Inflammatory macrophage treated with lipopolysaccharide for 4 hours (primary cell): ENCODE measurements around the gene CHCT1.

Source experiments
- DNase-seq: peaks from one replicate; pipeline ENCODE4 v3.0.0-alpha.2; 2020

CHCT1 gene

GRCh38 chr17:60445144-60445543 lies 22.9 kb downstream of the CHCT1 start:
- DNase-seq = no peak

- DNase-seq = no peak
Measured at GRCh38 chr17:60447375-60447774, 25.1 kb downstream of the CHCT1 start.

- no peak for DNase-seq
Measured at GRCh38 chr17:60451071-60451470, 28.8 kb downstream of the CHCT1 start.

- DNase-seq = no peak
Measured at GRCh38 chr17:60451965-60452364, 29.7 kb downstream of the CHCT1 start.

GRCh38 chr17:60455378-60455777 lies 33.1 kb downstream of the CHCT1 start:
- DNase-seq = no peak

GRCh38 chr17:60457148-60457547 lies 34.9 kb downstream of the CHCT1 start:
- DNase-seq = no peak

GRCh38 chr17:60461584-60461983 lies 39.3 kb downstream of the CHCT1 start:
- DNase-seq = no peak

GRCh38 chr17:60463157-60463835 lies 41.0 kb downstream of the CHCT1 start:
- no peak for DNase-seq

- no peak for DNase-seq
Measured at GRCh38 chr17:60464343-60464742, 42.1 kb downstream of the CHCT1 start.

- no peak for DNase-seq
Measured at GRCh38 chr17:60468371-60468770, 46.1 kb downstream of the CHCT1 start.

- DNase-seq = no peak
Measured at GRCh38 chr17:60471451-60471850, 49.2 kb downstream of the CHCT1 start.

GRCh38 chr17:60472449-60472848 lies 50.2 kb downstream of the CHCT1 start:
- no peak for DNase-seq

- DNase-seq = no peak
Measured at GRCh38 chr17:60473788-60474187, 51.5 kb downstream of the CHCT1 start.
